Measurements from ENCODE around the gene NTN5.
A peak's percentile ranks its signal among the peaks of the same experiment; 100 is the strongest.

NTN5 gene

DNA sequence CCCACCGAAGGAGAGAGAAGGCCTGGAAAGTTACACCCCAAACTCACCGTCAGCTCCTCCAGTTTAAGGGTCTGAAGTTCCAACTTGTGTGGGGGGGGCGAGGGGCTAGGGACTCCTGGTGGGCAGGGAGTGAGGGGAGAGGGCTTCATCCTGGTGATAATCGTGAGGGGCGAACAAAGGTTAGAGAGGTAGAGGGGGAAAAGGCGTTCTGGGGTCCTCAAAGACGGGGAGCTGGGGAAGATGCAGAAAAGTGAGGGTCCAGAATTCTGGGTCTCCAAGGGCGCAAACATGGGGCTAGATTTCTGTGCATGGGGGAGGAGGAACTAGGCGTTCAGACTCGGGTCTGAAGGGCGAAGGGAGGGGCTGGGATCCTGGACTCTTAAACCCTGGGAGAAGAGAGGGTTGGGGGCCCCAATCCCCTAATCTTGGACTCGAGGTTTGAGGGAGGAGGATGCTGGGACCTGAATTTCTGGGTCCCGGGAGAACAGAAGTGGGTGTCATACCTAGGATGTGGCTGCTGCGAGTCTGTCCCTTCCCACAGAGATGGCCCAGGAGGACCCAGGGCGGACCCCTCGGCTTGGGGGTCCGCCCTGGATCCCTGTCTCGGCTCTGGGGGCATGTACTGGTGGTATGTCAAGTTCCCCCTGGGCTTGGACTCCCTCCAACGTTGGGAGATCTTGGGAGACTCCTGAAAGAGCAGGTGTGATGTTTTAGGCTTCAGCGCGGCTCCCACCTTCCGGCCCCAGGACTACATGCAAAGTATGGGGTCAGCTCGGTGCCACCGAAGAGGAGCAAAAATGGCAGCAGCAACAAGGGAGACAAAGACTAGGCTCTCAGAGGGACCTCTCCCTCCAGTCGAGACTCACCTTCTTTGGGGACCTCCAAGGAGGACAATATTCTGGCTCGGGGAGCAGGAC is 42.2 kb upstream of the NTN5 start:
- WGBS, result 81% methylated on average over 26 of the region's 26 CpGs
- H3K9me3 ChIP-seq (ENCODE audit: insufficient read depth, low read depth, low read length), result no peaks in the 10 kb centered on the region
- H3K27me3 ChIP-seq (ENCODE audit: insufficient read depth, low read length), result no peaks in the 10 kb centered on the region
- peak overlapping the region; percentile 62 for H3K9ac ChIP-seq (ENCODE audit: low read depth, low read length)
- H3K4me1 ChIP-seq (ENCODE audit: insufficient read depth, low read length), result peaks cover 27% of the 10 kb centered on the region
- H3K4me3 ChIP-seq (ENCODE audit: low read length), result peak overlapping the region; percentile 60
- H3K36me3 ChIP-seq (ENCODE audit: insufficient read depth, low read length), result no peaks in the 10 kb centered on the region
- H3K27ac ChIP-seq (ENCODE audit: low read depth, low read length), result peak overlapping the region; percentile 32; the same call in 1 of the 2 replicates

DNA sequence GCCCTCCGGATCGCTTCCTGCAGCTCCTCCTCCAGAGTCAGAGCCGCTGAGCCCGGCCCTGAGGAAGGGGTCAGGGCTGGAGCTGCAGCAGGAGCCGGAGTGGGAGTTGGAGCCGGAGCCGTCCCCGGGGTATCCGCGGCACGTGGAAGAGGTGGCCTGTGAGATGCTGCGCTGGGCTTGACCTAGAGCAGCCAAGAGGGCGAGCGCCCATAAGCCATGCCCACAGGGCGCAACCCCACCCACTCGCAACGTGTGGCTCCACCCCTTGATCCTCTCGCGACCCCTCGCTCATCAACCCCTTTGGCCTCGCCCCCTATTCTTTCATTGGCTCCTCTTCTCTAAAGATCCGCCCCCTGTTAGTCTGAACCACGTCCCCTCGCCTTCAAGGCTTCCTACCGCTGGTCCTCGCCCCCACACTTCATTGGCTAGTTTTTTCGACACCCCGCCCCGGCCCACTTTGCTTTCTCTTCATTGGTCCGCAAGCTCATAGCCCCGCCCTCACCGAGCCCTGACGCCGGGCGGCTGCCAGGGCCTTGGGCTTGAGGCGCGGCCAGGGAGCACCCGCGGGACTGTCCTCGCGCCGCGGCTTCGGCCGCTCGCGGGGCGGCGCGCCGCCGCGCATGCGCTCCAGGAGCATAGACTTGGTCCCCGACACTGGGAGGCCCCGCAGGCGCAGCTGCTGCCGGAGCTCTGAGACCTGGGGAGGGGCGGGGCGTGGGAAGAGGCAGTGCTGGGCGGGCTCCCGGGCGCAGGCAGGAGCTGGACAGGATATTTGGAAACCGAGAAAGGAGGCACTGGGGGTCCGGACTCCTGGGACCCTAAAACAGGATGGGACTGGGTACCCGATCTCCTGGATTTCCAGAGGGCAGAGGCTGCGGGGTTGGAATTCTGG is 41.3 kb upstream of the NTN5 start:
- H3K27ac ChIP-seq (ENCODE audit: low read depth, low read length), result peak overlapping the region; percentile 32; the same call in 1 of the 2 replicates
- WGBS, result under 1% methylated on average over 67 of the region's 67 CpGs
- peaks cover 23% of the 10 kb centered on the region for H3K4me1 ChIP-seq (ENCODE audit: insufficient read depth, low read length)
- peak overlapping the region; percentile 62 for H3K9ac ChIP-seq (ENCODE audit: low read depth, low read length)
- no peaks in the 10 kb centered on the region for H3K36me3 ChIP-seq (ENCODE audit: insufficient read depth, low read length)
- H3K27me3 ChIP-seq (ENCODE audit: insufficient read depth, low read length), result no peaks in the 10 kb centered on the region
- H3K4me3 ChIP-seq (ENCODE audit: low read length), result peak overlapping the region; percentile 85
- no peaks in the 10 kb centered on the region for H3K9me3 ChIP-seq (ENCODE audit: insufficient read depth, low read depth, low read length)

DNA sequence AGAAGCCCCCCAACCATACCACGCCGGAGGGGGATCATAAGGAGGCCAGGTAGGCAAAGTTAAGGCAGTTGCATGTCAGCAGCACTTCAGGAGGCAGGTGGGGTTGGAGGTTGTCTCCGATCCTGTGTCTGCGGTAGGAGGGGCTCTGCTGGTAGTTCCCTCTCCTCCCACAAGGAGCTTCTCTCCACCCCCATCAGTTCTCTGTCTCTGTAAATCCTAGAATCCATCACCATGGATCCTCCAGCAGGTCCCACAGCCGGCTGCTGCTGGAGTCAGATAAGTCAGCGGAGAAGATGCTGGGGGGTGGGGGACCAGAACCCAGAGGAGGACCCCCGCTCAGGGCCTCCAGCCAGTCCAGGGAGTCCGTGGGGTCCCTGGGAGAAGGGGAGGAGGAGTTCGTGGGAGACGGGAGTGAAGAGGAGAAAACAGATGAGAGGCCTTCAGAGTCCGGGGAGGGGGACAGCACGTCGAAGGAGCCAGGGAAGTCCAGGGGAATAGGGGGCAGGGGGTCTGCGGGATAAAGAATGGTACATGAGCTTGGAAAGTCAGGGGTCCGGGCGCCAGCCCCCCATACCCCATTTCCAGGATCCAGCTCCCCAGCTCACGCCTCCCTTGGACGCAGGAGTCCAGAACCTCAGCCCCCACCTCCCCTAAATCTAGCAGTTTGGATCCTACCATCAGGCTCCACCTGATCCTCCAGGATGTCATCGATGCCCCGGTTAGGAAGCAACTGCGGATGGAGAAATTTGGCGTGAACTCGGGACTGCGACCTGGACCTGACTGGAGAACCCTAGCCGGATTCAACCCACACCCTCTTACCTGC is 40.4 kb upstream of the NTN5 start:
- Histone ChIP-seq H3K4me1 (ENCODE audit: insufficient read depth, low read length) (peaks cover 23% of the 10 kb centered on the region), H3K9me3 (ENCODE audit: insufficient read depth, low read depth, low read length) (no peaks in the 10 kb centered on the region), H3K36me3 (ENCODE audit: insufficient read depth, low read length) (no peaks in the 10 kb centered on the region), H3K4me3 (ENCODE audit: low read length) (peak overlapping the region; percentile 85), H3K9ac (ENCODE audit: low read depth, low read length) (peak overlapping the region; percentile 50), H3K27me3 (ENCODE audit: insufficient read depth, low read length) (no peaks in the 10 kb centered on the region), H3K27ac (ENCODE audit: low read depth, low read length) (no peak overlapping the region)
- 3% methylated on average over 23 of the region's 25 CpGs for WGBS

DNA sequence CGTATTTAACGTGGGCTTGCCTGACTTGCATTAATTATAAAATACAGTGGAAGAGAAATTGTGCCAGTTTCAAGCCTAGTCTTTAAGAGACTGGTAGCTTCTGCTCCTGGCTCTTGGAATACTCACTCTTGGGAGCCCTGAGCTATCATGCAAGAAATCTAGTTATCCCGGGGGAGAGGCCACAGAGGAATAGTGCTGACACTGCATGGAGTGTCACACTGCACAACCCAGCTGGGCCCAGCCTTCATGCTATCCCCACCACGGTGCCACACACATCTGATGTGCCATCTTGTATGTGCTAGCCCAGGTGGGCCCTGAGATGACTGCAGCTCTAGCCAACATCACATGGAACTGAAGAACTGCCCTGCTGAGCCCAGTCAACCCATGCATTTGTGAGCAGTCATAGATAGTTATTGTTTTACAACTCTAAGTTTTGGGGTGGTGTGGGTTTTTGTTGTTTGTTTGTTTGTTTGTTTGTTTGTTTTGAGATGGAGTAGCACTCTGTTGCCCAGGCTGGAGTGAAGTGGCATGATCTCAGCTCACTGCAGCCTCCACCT is 38.4 kb upstream of the NTN5 start:
- Histone ChIP-seq H3K27ac (ENCODE audit: low read depth, low read length) (no peak overlapping the region), H3K36me3 (ENCODE audit: insufficient read depth, low read length) (no peaks in the 10 kb centered on the region), H3K9ac (ENCODE audit: low read depth, low read length) (no peak overlapping the region), H3K27me3 (ENCODE audit: insufficient read depth, low read length) (no peaks in the 10 kb centered on the region), H3K9me3 (ENCODE audit: insufficient read depth, low read depth, low read length) (no peaks in the 10 kb centered on the region), H3K4me3 (ENCODE audit: low read length) (no peak overlapping the region), H3K4me1 (ENCODE audit: insufficient read depth, low read length) (peaks cover 17% of the 10 kb centered on the region)
- WGBS, result 91% methylated on average over 4 of the region's 4 CpGs

DNA sequence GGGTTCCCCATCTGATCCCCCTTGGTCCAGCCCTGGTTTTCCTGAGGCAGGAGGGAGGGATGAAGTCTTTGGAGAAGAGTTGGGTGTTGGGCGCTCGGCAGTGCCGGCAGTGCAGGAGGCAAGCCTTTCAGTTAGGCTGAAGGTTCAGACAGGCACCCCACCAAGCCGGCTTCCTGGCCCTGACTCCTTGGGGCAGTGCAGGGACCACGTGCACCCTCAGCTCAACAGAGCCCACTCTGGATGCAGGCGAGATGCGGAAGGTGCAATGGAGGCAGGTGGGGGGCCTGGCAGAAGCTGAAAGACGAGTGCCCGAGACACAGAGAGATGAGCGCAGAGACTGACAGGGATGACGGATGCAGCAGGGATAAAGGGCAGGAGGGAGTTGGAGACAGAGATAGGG is 35.7 kb upstream of the NTN5 start:
- no peak overlapping the region for H3K27ac ChIP-seq (ENCODE audit: low read depth, low read length)
- H3K36me3 ChIP-seq (ENCODE audit: insufficient read depth, low read length), result peaks cover 4% of the 10 kb centered on the region; the same call in 1 of the 2 replicates
- WGBS, result 55% methylated on average over 11 of the region's 11 CpGs
- H3K27me3 ChIP-seq (ENCODE audit: insufficient read depth, low read length), result no peaks in the 10 kb centered on the region
- no peak overlapping the region for H3K4me3 ChIP-seq (ENCODE audit: low read length)
- H3K9ac ChIP-seq (ENCODE audit: low read depth, low read length), result no peak overlapping the region
- H3K9me3 ChIP-seq (ENCODE audit: insufficient read depth, low read depth, low read length), result no peaks in the 10 kb centered on the region
- peaks cover 9% of the 10 kb centered on the region; the same call in 1 of the 2 replicates for H3K4me1 ChIP-seq (ENCODE audit: insufficient read depth, low read length)

DNA sequence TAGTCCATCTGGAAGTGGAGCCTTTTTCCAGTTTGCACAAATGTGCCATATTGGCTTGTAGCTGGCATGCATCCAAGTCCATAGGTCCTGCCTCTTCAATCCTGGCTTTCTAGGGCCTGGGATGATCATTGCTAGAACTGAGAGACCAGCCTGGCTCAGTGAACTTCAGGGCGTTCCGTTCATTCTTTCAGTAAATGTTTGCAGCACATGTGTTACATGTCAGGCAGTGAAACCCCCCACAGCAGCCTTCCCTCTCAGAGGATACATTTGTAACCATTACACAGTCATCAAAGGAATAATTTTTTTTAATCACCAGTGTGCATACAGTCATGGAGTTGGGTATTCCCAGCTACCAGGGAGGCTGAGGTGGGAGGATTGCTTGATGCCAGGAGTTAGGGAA is 32.6 kb upstream of the NTN5 start:
- Histone ChIP-seq H3K4me3 (ENCODE audit: low read length) (no peak overlapping the region), H3K27ac (ENCODE audit: low read depth, low read length) (no peak overlapping the region), H3K9me3 (ENCODE audit: insufficient read depth, low read depth, low read length) (no peaks in the 10 kb centered on the region), H3K9ac (ENCODE audit: low read depth, low read length) (no peak overlapping the region), H3K36me3 (ENCODE audit: insufficient read depth, low read length) (peaks cover 8% of the 10 kb centered on the region; the same call in 1 of the 2 replicates), H3K4me1 (ENCODE audit: insufficient read depth, low read length) (peaks cover 6% of the 10 kb centered on the region; the same call in 1 of the 2 replicates), H3K27me3 (ENCODE audit: insufficient read depth, low read length) (no peaks in the 10 kb centered on the region)
- 73% methylated on average over 2 of the region's 2 CpGs for WGBS

DNA sequence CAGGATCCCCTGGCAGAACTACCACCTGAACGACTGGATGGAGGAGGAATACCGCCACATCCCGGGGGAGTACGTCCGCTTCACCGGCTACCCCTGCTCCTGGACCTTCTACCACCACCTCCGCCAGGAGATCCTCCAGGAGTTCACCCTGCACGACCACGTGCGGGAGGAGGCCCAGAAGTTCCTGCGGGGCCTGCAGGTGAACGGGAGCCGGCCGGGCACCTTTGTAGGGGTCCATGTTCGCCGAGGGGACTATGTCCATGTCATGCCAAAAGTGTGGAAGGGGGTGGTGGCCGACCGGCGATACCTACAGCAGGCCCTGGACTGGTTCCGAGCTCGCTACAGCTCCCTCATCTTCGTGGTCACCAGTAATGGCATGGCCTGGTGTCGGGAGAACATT is 30.5 kb upstream of the NTN5 start:
- no peak overlapping the region for H3K27ac ChIP-seq (ENCODE audit: low read depth, low read length)

DNA sequence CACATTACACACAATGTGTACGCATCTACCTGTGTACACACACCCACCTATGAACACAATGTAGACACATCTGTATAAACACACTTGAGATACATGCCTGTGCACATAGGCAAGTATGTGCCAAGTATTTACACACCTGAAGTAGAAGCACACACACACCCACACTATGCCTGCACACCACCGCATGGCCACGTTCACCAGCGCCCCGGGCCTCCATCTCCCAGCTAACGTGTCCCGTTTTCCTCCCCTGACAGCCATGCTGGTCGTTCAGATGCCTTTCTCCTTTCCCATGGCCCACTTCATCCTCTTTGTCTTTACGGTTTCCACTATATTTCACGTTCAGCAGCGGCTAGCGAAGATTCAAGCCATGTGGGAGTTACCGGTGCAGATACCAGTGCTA is 29.9 kb upstream of the NTN5 start:
- 94% methylated on average over 13 of the region's 13 CpGs for WGBS
- no peak overlapping the region for H3K4me3 ChIP-seq (ENCODE audit: low read length)

More for the DNA sequence above, 30.5 kb upstream of the NTN5 start:
- 96% methylated on average over 23 of the region's 23 CpGs for WGBS
- H3K27me3 ChIP-seq (ENCODE audit: insufficient read depth, low read length), result no peaks in the 10 kb centered on the region
- no peak overlapping the region for H3K4me3 ChIP-seq (ENCODE audit: low read length)
- peaks cover 8% of the 10 kb centered on the region; the same call in 1 of the 2 replicates for H3K36me3 ChIP-seq (ENCODE audit: insufficient read depth, low read length)
- H3K9me3 ChIP-seq (ENCODE audit: insufficient read depth, low read depth, low read length), result no peaks in the 10 kb centered on the region
- peaks cover 2% of the 10 kb centered on the region; the same call in 1 of the 2 replicates for H3K4me1 ChIP-seq (ENCODE audit: insufficient read depth, low read length)
- no peak overlapping the region for H3K9ac ChIP-seq (ENCODE audit: low read depth, low read length)

DNA sequence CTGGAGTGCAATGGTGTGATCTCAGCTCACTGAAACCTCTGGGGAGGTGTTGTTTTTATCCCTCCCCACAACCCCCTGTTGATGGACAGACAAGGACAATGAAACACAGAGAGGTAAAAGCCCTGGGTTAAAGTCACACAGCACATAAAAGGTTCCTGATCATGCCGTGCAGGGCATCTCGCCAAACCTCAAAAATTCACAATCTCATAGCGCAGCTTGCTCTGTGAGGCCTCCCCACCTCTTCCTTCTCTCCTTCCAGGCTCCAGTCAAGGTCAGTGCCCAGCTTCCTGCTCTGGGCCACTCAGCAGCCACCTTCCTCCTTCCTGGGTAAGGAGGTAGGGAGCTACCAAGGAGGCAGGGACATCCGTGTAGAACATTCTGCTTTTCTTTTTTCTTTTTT is 25.2 kb upstream of the NTN5 start:
- WGBS, result 88% methylated on average over 4 of the region's 4 CpGs
- no peak overlapping the region for H3K9ac ChIP-seq (ENCODE audit: low read depth, low read length)

More for the DNA sequence above, 29.9 kb upstream of the NTN5 start:
- Histone ChIP-seq H3K9ac (ENCODE audit: low read depth, low read length) (no peak overlapping the region), H3K27ac (ENCODE audit: low read depth, low read length) (no peak overlapping the region), H3K27me3 (ENCODE audit: insufficient read depth, low read length) (no peaks in the 10 kb centered on the region), H3K4me1 (ENCODE audit: insufficient read depth, low read length) (no peaks in the 10 kb centered on the region), H3K36me3 (ENCODE audit: insufficient read depth, low read length) (peaks cover 8% of the 10 kb centered on the region; the same call in 1 of the 2 replicates), H3K9me3 (ENCODE audit: insufficient read depth, low read depth, low read length) (no peaks in the 10 kb centered on the region)

DNA sequence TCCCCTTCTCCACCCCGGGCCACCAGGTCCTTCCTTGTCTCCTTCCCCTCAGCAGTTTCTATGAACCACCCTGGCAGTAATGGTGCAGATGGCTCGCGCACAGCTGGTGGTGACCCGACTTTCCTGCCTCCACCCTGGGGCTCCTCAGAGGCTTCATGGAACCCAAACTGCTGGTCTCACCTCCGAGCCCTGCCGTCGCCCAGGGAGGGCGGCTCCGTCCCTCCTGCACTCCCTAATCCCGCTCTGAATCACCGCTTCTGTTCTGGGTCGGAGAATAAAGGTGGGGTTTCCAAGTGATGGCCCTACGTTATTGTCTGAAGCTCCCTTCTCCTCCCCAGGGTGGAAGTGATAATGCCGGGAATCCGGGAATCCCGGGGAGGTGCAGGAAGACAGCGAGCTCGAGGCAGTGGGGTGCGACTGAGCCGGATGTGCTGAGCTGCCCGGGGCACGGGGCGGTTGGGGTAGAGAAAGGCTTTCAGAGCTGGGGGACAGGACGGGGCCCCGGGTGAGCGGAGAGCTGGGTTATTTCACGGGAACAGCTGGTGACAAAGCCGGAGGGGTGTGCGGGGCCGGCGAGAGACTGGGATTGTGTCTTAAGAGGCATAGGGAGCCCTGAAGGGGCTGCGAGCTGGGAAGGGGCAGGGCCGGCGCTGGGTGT is 23.7 kb upstream of the NTN5 start:
- H3K27ac ChIP-seq (ENCODE audit: low read depth, low read length), result no peak overlapping the region; the same call in 1 of the 2 replicates
- peak overlapping the region; percentile 74 for H3K4me3 ChIP-seq (ENCODE audit: low read length)
- WGBS, result under 1% methylated on average over 34 of the region's 34 CpGs
- H3K36me3 ChIP-seq (ENCODE audit: insufficient read depth, low read length), result no peaks in the 10 kb centered on the region
- H3K4me1 ChIP-seq (ENCODE audit: insufficient read depth, low read length), result 0 out of 2 replicates have a peak, but pooled peaks cover 2% of the 10 kb centered on the region
- H3K27me3 ChIP-seq (ENCODE audit: insufficient read depth, low read length), result no peaks in the 10 kb centered on the region
- H3K9me3 ChIP-seq (ENCODE audit: insufficient read depth, low read depth, low read length), result no peaks in the 10 kb centered on the region
- peak overlapping the region; percentile 64 for H3K9ac ChIP-seq (ENCODE audit: low read depth, low read length)

More for the DNA sequence above, 25.2 kb upstream of the NTN5 start:
- Histone ChIP-seq H3K36me3 (ENCODE audit: insufficient read depth, low read length) (0 out of 2 replicates have a peak, but pooled peaks cover 2% of the 10 kb centered on the region), H3K4me3 (ENCODE audit: low read length) (no peak overlapping the region), H3K27me3 (ENCODE audit: insufficient read depth, low read length) (no peaks in the 10 kb centered on the region), H3K4me1 (ENCODE audit: insufficient read depth, low read length) (0 out of 2 replicates have a peak, but pooled peaks cover 2% of the 10 kb centered on the region), H3K9me3 (ENCODE audit: insufficient read depth, low read depth, low read length) (no peaks in the 10 kb centered on the region), H3K27ac (ENCODE audit: low read depth, low read length) (no peak overlapping the region)
